H1 (cell line): ENCODE data around the gene COL4A1. TPM values are rescaled to one million over a fixed set of nuclear protein-coding genes. Genes with fewer than 3 reads are reported as not detected.

ENCODE experiments used
- CTCF ChIA-PET: fragments of 300-600 bp; sonication (Branson Sonifier 250); formaldehyde crosslinking; loops from one replicate; lab custom pipeline; 2021; ENCODE audit not compliant: partially characterized antibody; lab: Charles Lee
- POLR2A ChIA-PET: fragments of 300-600 bp; sonication (Branson Sonifier 250); formaldehyde crosslinking; loops from one replicate; lab custom pipeline; 2021; ENCODE audit warnings: inconsistent platforms; ENCODE audit not compliant: partially characterized antibody; lab: Charles Lee
- DNase-seq, 2 experiments: peaks; one replicate each; pipeline versions ENCODE4 v3.0.0 to v3.0.0-alpha.2; 2010 to 2022; ENCODE audit warnings: low spot score in 2 of 2, low read depth in 1 of 2, mixed read lengths in 1 of 2
- FAIRE-seq: peaks from 2 replicates; lab custom pipeline; 2011; peaks lifted over from hg19 to GRCh38; lab: Jason Lieb, UNC
- H2AFZ ChIP-seq: 2 replicates; pipeline ENCODE4 v1.8.1; 2012; ENCODE audit warnings: low read length, inconsistent platforms
- H2AK5ac ChIP-seq: 2 replicates; pipeline ENCODE4 v1.6.1; 2013; ENCODE audit warnings: low read depth, low read length
- H2BK120ac ChIP-seq: replicated peaks from 2 replicates; pipeline ENCODE3; 2013; ENCODE audit warnings: low read depth, low read length, inconsistent platforms
- H2BK12ac ChIP-seq: 2 replicates; pipeline ENCODE4 v1.6.1; 2013; ENCODE audit warnings: low read depth, low read length
- H2BK15ac ChIP-seq: 2 replicates; pipeline ENCODE4 v1.6.1; 2013; ENCODE audit warnings: low read length
- H2BK20ac ChIP-seq: 2 replicates; pipeline ENCODE4 v1.6.1; 2013; ENCODE audit warnings: low read length
- H2BK5ac ChIP-seq: 2 replicates; pipeline ENCODE4 v1.6.1; 2013; ENCODE audit warnings: low read depth, low read length
- H3K14ac ChIP-seq: 2 replicates; pipeline ENCODE4 v1.6.1; 2013; ENCODE audit warnings: inconsistent platforms; ENCODE audit not compliant: insufficient read length
- H3K18ac ChIP-seq: 2 replicates; pipeline ENCODE4 v1.6.1; 2013; ENCODE audit warnings: low read length; ENCODE audit errors: extremely low read depth
- H3K23ac ChIP-seq: 2 replicates; pipeline ENCODE4 v1.6.1; 2013; ENCODE audit warnings: inconsistent platforms; ENCODE audit not compliant: insufficient read length
- H3K23me2 ChIP-seq: 2 replicates; pipeline ENCODE4 v1.6.1; 2013; ENCODE audit warnings: low read depth, low read length
- H3K27ac ChIP-seq: 2 replicates; pipeline ENCODE4 v1.6.1; 2011; ENCODE audit warnings: low read depth, low read length, inconsistent platforms
- H3K27me3 ChIP-seq, 4 experiments: replicated peaks in 1 of 4; 1 replicate in 1 of 4; 2 replicates in 3 of 4; pipeline versions ENCODE4 v1.6.1 to v1.8.1; 2011 to 2013; ENCODE audit warnings: low read length in 3 of 4, mild to moderate bottlenecking in 3 of 4, inconsistent platforms in 2 of 4, mixed read lengths in 2 of 4, moderate library complexity in 1 of 4; ENCODE audit not compliant: control insufficient read depth in 3 of 4, insufficient read depth in 3 of 4; ENCODE audit errors: extremely low read depth in 1 of 4
- H3K36me3 ChIP-seq, 4 experiments: 2 replicates each; pipeline versions ENCODE4 v1.6.1 to v1.8.1; 2011 to 2013; ENCODE audit warnings: mild to moderate bottlenecking in 4 of 4, low read length in 3 of 4, moderate library complexity in 2 of 4, control low read depth in 1 of 4, inconsistent platforms in 1 of 4; ENCODE audit not compliant: insufficient read depth in 4 of 4, control insufficient read depth in 2 of 4
- H3K4ac ChIP-seq: replicated peaks from 2 replicates; pipeline ENCODE3; 2013; ENCODE audit warnings: low read length, low read depth, mixed read lengths, inconsistent platforms; ENCODE audit not compliant: insufficient read length
- H3K4me1 ChIP-seq, 4 experiments: replicated peaks in 1 of 4; 1 replicate in 1 of 4; 2 replicates in 3 of 4; pipeline versions ENCODE4 v1.6.1 to v1.8.1; 2011 to 2013; ENCODE audit warnings: low read length in 3 of 4, inconsistent platforms in 2 of 4, mixed read lengths in 1 of 4; ENCODE audit not compliant: insufficient read depth in 4 of 4, control insufficient read depth in 3 of 4
- H3K4me2 ChIP-seq, 2 experiments: 2 replicates each; pipeline versions ENCODE4 v1.6.1 to v1.8.1; 2011 to 2013; ENCODE audit warnings: low read depth in 2 of 2, low read length in 2 of 2, control low read depth in 1 of 2, inconsistent platforms in 1 of 2, mild to moderate bottlenecking in 1 of 2; ENCODE audit not compliant: insufficient read depth in 1 of 2
- H3K4me3 ChIP-seq, 4 experiments: fragments of 200-600, 300-600 bp in 1 of 4; sonication (generic), shearing (Covaris generic), sonication (Bioruptor Twin) in 1 of 4; 2 replicates each; pipeline versions ENCODE4 v1.5.1 to v1.8.1; 2011 to 2016; ENCODE audit warnings: low read length in 4 of 4, low read depth in 3 of 4, control low read depth in 2 of 4, inconsistent platforms in 2 of 4, mild to moderate bottlenecking in 2 of 4, mixed read lengths in 1 of 4, moderate library complexity in 1 of 4; ENCODE audit not compliant: insufficient read depth in 2 of 4; ENCODE audit errors: extremely low read depth in 1 of 4
- H3K56ac ChIP-seq: replicated peaks from 2 replicates; pipeline ENCODE3; 2013; ENCODE audit warnings: low read depth, mild to moderate bottlenecking, mixed read lengths, low read length, inconsistent platforms; ENCODE audit not compliant: insufficient read length
- H3K79me1 ChIP-seq: 2 replicates; pipeline ENCODE4 v1.6.1; 2013; ENCODE audit warnings: low read depth, low read length, control low read depth
- H3K79me2 ChIP-seq, 2 experiments: 2 replicates each; pipeline versions ENCODE4 v1.6.1 to v1.8.1; 2012 to 2013; ENCODE audit warnings: low read length in 2 of 2, mild to moderate bottlenecking in 2 of 2, inconsistent platforms in 1 of 2; ENCODE audit not compliant: insufficient read depth in 2 of 2, control insufficient read depth in 1 of 2
- H3K9ac ChIP-seq, 4 experiments: replicated peaks in 1 of 4; 1 replicate in 1 of 4; 2 replicates in 3 of 4; pipeline versions ENCODE4 v1.6.1 to v1.8.1; 2011 to 2013; ENCODE audit warnings: low read depth in 3 of 4, low read length in 3 of 4, control low read depth in 2 of 4, mild to moderate bottlenecking in 2 of 4, moderate library complexity in 2 of 4, inconsistent platforms in 1 of 4; ENCODE audit errors: extremely low read depth in 1 of 4
- H3K9me3 ChIP-seq, 2 experiments: 2 replicates each; pipeline versions ENCODE4 v1.6.1 to v1.8.1; 2012 to 2013; ENCODE audit warnings: mild to moderate bottlenecking in 2 of 2, moderate library complexity in 2 of 2, control low read depth in 1 of 2, inconsistent platforms in 1 of 2, low read depth in 1 of 2, low read length in 1 of 2, mixed read lengths in 1 of 2; ENCODE audit not compliant: insufficient read depth in 2 of 2
- H4K20me1 ChIP-seq, 2 experiments: replicated peaks in 1 of 2; 2 replicates each; pipeline versions ENCODE3 to v1.8.1; 2011 to 2013; ENCODE audit warnings: inconsistent platforms in 2 of 2, low read length in 2 of 2, mild to moderate bottlenecking in 1 of 2; ENCODE audit not compliant: insufficient read depth in 2 of 2, control insufficient read depth in 1 of 2
- H4K5ac ChIP-seq: 2 replicates; pipeline ENCODE4 v1.6.1; 2013; ENCODE audit warnings: low read length, low read depth, mixed read lengths, inconsistent platforms; ENCODE audit not compliant: insufficient read length
- H4K8ac ChIP-seq: 2 replicates; pipeline ENCODE4 v1.8.0; 2013; ENCODE audit warnings: mild to moderate bottlenecking, moderate library complexity, low read length, inconsistent platforms; ENCODE audit not compliant: insufficient read depth; ENCODE audit errors: extremely low read depth
- H4K91ac ChIP-seq: replicated peaks from 2 replicates; pipeline ENCODE3; 2013; ENCODE audit warnings: low read length, mixed read lengths, inconsistent platforms; ENCODE audit not compliant: insufficient read length
- CTBP2 ChIP-seq: IDR thresholded peaks from 2 replicates; pipeline ENCODE4 v1.7.0; 2011; ENCODE audit warnings: borderline replicate concordance, mild to moderate bottlenecking, moderate library complexity, mixed read lengths, low read length; ENCODE audit not compliant: insufficient read depth, insufficient read length
- MAX ChIP-seq: IDR thresholded peaks from 2 replicates; pipeline ENCODE4 v1.6.1; 2012; ENCODE audit warnings: inconsistent platforms
- NRF1 ChIP-seq: IDR thresholded peaks from 2 replicates; pipeline ENCODE4 v1.6.1; 2011; ENCODE audit warnings: mild to moderate bottlenecking, low read depth, low read length, improper control_type of control experiment
- RFX5 ChIP-seq: IDR thresholded peaks from 2 replicates; pipeline ENCODE4 v1.6.1; 2011; ENCODE audit warnings: low read depth, low read length, improper control_type of control experiment, borderline replicate concordance
- SUZ12 ChIP-seq: fragments of 200-600 bp; sonication (generic); IDR thresholded peaks from 2 replicates; pipeline ENCODE4 v1.6.1; 2012; ENCODE audit warnings: mild to moderate bottlenecking, inconsistent platforms, low read length, moderate library complexity, mixed read lengths
- WGBS, 2 experiments: shearing (Covaris generic) in 1 of 2; methylation state at CpG; one replicate each; pipeline versions ENCODE4 v1.1.6 to v1.1.7; 2013 to 2015; ENCODE audit warnings: low lambda C conversion rate in 2 of 2, mixed read lengths in 2 of 2, inconsistent platforms in 1 of 2, low coverage in 1 of 2, missing lambda C conversion rate in 1 of 2; ENCODE audit not compliant: insufficient replicate concordance in 2 of 2, insufficient coverage in 1 of 2, insufficient read length in 1 of 2; ENCODE audit errors: extremely low coverage in 1 of 2, missing lambda C conversion rate in 1 of 2; 5-methylcytosine and 5-hydroxymethylcytosine counted together
- polyA plus RNA-seq, 7 experiments: library from polyadenylated mRNA; depleted of rRNA in 3 of 7; stranded (reverse) in 5 of 7; unstranded in 2 of 7; fragments of >200 nt in 5 of 7; fragments of 200-250 nt in 2 of 7; gene quantifications; 1 replicate in 5 of 7; 2 replicates in 1 of 7; 4 replicates in 1 of 7; pipeline versions ENCODE4 v1.2.1 to v1.2.3, GENCODE V29; 2011 to 2013; ENCODE audit warnings: missing spikeins in 2 of 7, mixed read lengths in 2 of 7
- total RNA-seq: library from RNA; stranded (reverse); fragmentation: NEBNext Ultra II Directional; extraction: Animal tissue kit (Norgen Biotek cat#: 25700); gene quantifications from 2 replicates; pipeline ENCODE4 v1.2.1, GENCODE V29; 2021

The COL4A1 gene
- total and polyA plus RNA-seq, 2 of the 8 experiments (the other 6 are each of a cell fraction or from before 2014, with no cell fraction given) = 30.7 to 82.0 TPM

DNA sequence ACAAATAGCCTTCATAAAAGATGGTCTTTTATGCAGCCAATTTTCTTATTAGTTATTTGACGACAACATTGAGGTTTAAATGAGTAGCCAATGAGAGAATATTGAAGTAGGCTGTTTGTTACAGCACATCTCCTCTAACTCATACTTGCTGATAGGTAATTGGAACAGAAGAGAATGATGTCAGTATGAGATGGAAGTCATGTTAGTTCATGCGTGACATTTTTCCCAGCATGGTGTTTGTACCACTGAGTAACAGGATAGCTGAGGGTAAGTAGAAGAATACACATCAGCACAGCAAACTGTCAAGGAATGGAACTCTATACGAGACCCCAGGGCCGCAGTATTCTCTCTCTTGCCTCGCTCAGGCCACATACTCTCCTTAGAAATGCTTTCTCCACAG lies 37.4 kb upstream of the COL4A1 start:
- H4K20me1 ChIP-seq = peaks cover 4 to 8% of the 10 kb centered on the region in 2 experiments
- TF ChIP-seq NRF1 = no peak
- no peak for TF ChIP-seq SUZ12
- TF ChIP-seq MAX = no peak
- TF ChIP-seq CTBP2 = no peak
- TF ChIP-seq RFX5 = no peak

More for the DNA sequence above, 37.4 kb upstream of the COL4A1 start:
- ChIA-PET POLR2A (interaction anchor here (1.3 to 1.9 kb wide), 3 partner anchors 11 to 18 kb away, joined by 3 to 7 read pairs (median 4); no protein-coding TSS in a partner anchor), CTCF (interaction anchor here (0.9 to 3.4 kb wide), 7 partner anchors 8 to 98 kb away, joined by 3 to 14 read pairs (median 4); no protein-coding TSS in a partner anchor)
- Histone ChIP-seq H3K56ac (no peak overlapping the region), H3K4ac (no peak overlapping the region), H3K4me2 (no peak overlapping the region), H2BK20ac (no peak overlapping the region), H2BK120ac (no peak overlapping the region), H2AFZ (no peak overlapping the region), H3K14ac (no peak overlapping the region), H3K4me3 (no peak overlapping the region), H4K5ac (no peak overlapping the region), H3K23me2 (no peaks in the 10 kb centered on the region), H3K36me3 (no peaks in the 10 kb centered on the region), H2BK12ac (no peak overlapping the region), H4K91ac (no peak overlapping the region), H3K9me3 (no peaks in the 10 kb centered on the region), H3K27me3 (no peaks in the 10 kb centered on the region), H3K23ac (no peak overlapping the region), H3K18ac (no peak overlapping the region), H4K8ac (no peak overlapping the region), H3K4me1 (peaks cover 3 to 17% (median 7%) of the 10 kb centered on the region in 4 experiments; a peak in 6 of 7 replicates), H3K27ac (no peak overlapping the region), H2AK5ac (no peak overlapping the region), H3K9ac (no peak overlapping the region), H3K79me2 (no peaks in the 10 kb centered on the region; a peak in 1 of 4 replicates), H3K79me1 (peaks cover 7% of the 10 kb centered on the region), H2BK15ac (no peak overlapping the region), H2BK5ac (no peak overlapping the region)
- WGBS, 2 experiments = 89% methylated on average over 5 of the region's 5 CpGs; no CpG with 5 or more reads in 1 of the 2 experiments
- FAIRE-seq (no peak), DNase-seq (no peak)
